ENCODE measurements around the gene IL26.
A peak's percentile ranks its signal among the peaks of the same experiment; 100 is the strongest.
"Not testable (repeated sequence)": the region's sequence is repeated elsewhere in the genome, so short reads cannot be mapped to it uniquely, and the experiment has no call there.

The IL26 gene

DNA sequence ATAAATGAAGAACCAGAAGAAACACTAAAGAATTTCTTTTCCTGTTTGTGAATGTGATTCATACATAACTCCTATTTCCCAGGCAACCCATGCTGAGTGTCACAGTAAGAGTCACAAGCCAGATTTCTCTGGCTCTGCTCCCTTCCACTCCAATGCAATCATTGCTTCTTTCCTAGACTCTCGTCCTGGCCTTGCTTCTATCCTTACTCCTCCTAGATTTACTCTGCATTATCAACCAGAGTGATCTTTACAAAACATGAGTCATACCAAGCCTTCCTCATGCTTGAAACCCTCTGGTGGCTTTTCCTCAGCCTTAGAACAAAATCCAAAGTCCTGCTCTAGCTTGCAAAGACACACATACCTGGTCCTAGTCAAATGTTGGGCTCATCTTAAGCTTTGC is 14.5 kb upstream of the IL26 start:
- DNase-seq (ENCODE audit: low read depth in 3 of 3, low spot score in 1 of 3), result no peak

DNA sequence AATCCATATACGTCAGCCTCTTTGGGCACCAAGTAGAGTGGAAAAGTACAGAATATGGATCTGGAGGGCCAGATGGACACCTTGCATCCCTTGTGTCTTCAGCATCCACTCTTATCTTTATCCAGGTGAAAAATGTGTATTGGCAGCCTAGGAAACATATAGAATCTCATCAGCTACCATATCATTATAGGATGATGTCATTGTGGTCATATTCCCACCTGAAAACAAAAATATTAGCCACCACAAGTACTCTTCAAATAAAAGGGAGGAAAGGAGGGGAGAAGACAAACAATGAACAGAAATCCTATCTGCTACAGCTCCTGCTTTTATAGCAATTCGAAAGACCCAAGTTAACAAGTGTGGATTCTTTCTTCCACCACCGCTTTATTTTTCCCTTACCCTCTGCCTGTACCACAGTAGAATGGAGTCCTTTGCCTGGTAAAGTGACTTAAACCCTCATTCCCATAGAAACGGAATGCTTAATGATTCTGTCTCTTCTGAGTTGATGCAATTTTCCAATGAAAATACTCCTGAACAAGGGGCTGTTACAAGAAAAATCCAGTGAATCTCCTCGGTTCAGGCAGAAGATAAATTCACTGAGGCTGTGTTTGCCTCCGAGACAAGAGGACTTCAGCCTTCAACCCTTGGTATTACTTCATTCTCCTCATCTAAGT is 13.8 kb upstream of the IL26 start:
- DNase-seq (ENCODE audit: low read depth in 3 of 3, low spot score in 1 of 3), result no peak

DNA sequence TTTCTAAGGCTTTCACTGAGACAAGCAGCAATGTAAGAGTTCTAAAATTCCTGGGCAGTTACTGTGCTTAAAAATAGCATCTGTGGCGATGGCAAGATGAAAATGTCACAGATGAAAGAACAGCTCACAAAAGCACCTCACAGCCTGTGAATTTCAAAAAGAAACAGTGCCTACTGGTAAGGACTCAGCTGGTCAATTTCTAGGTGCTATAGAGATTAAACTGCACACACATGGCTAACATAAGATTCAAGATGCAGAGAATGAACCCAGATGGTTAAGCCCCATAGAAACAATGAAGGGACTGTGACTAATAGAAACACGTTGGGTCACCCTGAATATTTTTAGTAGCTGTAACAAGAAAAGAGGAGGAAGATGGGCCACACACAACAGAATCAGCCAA is 12.0 kb upstream of the IL26 start:
- no peak for DNase-seq (ENCODE audit: low read depth in 3 of 3, low spot score in 1 of 3)

DNA sequence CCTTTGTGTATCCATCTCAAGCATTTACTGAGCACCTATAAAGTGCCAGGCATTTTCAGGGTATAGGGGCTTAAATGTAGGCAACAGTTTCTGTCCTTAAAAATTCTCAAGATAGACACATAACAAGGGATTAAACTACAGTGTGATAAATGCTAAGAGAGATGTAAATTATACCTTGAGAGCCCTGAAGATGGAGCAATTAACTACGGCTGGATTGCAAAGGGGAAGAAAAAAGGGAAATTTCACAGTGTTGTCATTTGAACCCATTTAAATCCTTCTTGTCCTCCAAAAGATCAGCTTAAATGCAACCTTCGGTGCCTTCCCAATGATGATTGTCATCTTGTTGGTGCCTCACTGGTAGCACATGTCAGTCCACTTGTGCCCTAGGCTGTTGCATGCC is 11.5 kb upstream of the IL26 start:
- DNase-seq (ENCODE audit: low read depth in 3 of 3, low spot score in 1 of 3), result no peak

DNA sequence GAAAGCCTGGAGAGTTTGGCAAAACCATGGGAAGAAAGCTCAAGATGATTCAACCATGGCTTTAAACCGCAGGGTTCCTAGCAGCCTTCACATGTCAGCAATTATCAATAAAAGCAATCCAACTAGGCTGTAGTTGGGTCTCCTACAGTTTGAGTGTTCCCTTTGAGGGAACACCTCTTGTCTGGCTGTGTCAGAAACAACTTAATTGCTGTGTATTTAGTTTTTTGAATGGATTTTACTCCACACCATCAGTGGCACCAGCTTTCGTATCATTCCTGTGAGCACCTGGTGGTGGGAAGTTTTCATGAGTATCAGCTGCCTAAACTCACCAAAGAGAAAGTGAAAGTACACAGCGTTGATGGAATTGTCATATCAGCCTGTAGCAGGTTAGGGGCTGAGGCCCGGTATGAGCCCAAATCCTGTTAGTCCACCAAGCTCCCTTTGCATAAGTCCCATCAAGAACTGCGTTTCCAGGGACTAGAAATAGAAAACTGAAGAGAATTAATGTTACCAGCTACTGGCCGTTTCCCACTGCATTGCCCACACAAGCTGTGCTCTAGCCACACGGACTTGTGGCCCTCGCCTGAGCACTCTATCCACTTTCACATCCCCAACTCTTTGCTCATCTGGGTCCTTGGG is 10.9 kb upstream of the IL26 start:
- no peak for DNase-seq (ENCODE audit: low read depth in 3 of 3, low spot score in 1 of 3)

DNA sequence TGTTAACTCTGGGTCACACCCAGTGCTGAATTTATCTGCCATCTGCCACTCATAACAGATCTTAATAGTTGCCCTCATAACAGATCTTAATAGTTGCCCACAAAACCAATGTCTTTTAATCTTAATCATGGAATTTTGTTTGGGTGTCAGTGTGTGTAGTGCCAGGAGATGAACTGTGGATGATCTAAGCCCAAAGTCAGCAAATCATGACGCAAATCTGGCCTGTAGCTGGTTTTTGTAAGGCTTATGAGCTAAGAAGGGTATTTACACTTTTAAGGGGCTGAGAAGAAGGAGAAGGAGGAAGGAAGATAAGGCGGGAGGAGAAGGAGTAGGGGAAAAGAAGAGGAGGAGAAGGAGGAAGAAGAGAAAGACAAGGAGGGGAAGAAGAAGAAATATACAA is 10.0 kb upstream of the IL26 start:
- no peak for DNase-seq (ENCODE audit: low read depth in 3 of 3, low spot score in 1 of 3)

DNA sequence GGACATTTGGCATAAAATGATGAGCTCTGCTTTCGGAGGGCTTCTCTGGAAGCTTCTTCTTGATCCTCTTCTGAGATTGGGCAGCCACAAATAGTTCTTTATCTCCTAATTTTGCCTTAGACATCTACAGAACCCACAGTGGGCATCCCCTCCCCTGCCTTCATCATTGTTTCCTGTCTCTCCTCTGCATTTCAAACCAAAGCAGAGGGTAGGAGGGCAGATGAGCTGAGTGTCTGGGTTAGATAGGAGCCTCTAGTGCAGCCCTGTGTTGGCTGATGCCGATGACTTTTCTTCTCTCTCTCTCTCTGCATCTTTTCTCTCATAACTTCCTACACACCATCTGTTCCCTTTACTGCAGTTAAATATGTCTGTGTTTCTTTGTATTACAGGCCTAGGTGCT is 8.5 kb upstream of the IL26 start:
- no peak for DNase-seq (ENCODE audit: low read depth in 3 of 3, low spot score in 1 of 3)

DNA sequence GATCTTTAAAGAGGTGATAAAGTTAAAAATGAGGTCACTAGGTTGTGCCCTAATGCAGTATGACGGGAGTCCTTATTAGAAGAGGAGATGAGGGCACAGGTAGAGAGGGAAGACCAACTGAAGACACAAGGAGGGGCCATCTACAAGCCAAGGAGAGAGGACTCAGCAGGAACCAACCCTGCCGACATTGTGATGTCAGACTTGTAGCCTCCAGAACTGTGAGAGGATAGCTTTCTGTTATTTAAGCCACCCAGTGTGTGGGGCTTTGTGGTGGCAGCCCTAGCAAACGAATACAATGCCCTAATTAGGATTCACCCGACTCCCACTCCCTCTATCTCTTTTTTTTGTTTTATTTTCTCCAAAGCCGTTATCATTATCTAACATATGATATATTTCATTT is 7.9 kb upstream of the IL26 start:
- no peak for DNase-seq (ENCODE audit: low read depth in 3 of 3, low spot score in 1 of 3)

DNA sequence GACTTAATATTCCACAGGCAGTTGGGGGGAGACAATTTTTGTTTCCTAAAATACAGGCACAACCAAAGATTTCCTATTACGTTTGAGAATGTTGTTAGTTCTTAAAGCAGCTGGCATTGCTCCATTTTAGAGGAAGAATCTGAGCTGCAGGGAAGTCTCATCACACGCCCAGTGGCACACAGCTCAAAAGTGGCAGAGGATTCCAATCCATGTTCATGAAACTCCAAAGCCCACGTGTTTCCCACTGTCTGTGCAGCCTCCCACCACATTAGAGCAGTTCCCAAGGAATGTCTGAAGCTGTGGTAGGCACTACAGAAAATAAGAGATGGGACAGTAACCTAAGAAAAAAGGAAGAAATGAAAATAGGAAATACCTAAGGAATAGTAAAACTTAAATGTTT is 6.1 kb upstream of the IL26 start:
- no peak for DNase-seq (ENCODE audit: low read depth in 3 of 3, low spot score in 1 of 3)

DNA sequence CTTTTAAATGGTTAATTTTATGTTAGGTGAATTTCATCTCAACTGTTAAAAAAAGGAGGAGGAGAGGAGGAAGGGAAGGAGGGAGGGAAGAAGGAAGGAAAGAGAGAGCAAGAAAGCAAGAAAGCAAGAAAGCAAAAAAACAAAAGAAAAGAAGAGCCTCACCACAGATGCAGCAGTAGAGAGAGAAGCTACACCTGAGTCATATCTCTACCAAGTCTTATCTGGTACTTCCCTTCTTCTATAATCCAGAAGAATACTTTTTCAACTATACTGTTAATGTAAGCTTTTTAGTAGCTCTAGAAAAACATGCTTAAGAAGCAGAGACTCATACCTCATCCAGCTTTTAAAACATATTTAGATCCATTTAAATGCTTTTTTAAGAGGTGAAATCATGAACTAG is 5.6 kb upstream of the IL26 start:
- DNase-seq (ENCODE audit: low read depth in 3 of 3, low spot score in 1 of 3), result no peak

DNA sequence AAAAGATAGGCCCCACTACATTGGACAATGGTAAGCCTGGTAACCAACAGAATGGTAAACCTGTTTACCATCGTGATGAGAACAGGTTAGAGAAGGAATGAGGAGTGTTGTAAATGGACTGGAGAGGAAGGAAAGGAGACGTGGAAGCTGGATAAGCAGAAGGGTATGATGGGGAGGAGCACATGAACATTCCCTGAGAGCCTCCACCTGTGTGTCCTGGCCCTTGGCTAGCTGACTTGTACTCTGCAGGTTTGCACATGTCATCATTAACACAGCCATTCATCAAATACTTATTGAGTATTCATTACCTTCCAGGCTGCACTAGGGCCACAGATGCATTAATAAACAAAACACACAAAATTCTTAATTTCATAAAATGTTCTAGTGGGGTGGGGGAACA is 4.3 kb upstream of the IL26 start:
- no peak for DNase-seq (ENCODE audit: low read depth in 3 of 3, low spot score in 1 of 3)

DNA sequence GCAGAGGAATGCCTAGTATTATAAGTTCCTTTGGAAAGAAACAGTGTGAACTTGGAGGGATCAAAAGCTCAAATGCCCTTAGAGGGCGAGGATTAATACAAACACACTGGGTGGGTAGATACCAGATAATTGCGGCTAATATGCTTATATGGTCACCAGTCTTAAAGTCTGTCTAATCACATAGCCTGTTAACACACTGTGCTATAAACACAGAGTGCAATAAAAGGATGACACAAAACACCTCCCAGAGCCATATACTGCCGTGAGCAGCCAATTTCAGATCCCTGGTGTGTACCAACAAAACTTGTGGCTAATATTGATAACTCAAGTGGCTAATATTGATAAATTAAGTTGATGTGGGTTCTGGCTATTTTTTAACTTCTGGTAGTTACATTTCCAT is 1.7 kb upstream of the IL26 start:
- no peak for DNase-seq (ENCODE audit: low read depth in 3 of 3, low spot score in 1 of 3)

DNA sequence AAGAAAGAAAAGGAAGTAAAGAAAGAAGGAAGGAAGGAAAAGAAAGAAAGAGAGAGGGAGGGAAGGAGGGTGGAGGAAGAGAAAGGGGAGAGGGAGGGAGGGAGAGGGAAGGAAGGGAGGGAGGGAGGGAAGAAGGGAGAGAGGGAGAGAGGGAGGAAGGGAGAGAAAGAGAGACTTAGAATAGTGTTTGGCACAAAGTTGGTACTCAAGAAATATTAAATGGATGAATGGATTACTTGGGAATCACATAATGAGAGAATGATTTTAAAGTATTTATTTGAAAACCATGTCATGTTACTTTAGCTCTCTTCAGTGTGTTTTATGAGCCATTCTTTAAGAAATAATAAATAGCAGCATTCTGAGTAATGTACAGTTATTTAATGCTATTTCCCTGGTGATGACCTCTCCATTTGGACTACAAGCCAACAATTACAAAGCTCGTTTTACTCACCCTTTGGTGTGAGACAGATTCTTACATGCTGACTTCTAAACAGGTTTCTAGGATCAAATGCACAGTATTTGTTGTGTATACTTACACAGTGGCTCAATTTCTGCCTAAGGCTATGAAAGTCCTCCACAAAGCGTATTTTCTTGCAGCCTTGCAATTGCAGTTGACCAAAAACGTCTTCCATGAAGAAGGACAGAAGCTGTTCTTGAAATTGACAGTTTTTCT is 861 bp downstream of the IL26 start:
- no peak for DNase-seq (ENCODE audit: low read depth in 3 of 3, low spot score in 1 of 3)

DNA sequence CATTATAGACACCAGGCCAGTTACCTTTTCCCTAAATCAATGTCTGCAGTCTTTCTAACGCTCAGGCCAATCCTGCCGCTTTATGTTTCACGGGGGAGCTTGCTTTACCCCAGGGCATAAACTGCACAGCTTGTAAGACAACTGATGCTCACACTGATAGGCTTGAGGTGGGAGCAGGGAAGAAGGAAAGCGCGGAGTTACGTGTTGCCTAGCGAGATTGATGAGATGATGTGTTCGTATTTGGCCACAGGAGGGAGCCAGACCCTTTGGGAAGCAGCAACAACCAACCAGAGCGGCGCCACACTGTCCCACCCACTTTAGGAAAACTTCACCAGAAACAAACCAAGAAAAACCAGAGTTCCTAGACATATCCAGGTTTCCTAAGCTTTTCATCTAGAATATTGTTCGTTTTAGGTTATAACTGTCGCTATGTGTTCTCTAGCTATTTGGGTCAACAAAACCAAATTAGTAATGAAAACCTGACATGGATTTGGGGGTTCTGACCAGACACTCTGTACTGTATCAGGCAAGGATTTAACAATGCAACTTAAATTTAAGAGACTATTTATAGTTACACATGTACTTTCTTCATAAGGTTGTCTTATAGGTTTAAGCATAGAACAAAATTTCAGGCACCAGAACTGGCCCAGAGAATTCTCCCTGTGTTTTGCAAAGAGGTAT is 2.4 kb downstream of the IL26 start:
- peak; percentile 32 to 47 (median 37) for DNase-seq (ENCODE audit: low read depth in 3 of 3, low spot score in 1 of 3)

DNA sequence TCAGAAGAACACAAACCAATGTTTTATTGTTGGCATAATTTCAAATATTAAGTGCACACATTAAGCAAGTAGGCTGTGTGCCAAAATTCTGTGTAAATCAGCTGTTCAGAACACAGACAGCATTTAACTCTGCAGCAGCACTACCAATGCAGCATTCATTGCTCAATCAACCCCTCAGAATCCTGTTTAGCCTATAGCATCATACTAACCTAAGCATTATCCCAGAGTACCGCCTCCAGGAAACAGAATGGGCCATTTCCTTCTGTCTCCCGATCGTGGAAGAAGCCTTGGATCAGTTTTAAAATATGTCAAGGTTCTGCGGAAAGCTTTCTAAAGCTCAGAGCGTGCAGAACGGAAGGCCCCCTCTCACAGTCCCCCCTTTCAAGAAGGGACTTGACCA is 3.3 kb downstream of the IL26 start:
- no peak for DNase-seq (ENCODE audit: low read depth in 3 of 3, low spot score in 1 of 3)

DNA sequence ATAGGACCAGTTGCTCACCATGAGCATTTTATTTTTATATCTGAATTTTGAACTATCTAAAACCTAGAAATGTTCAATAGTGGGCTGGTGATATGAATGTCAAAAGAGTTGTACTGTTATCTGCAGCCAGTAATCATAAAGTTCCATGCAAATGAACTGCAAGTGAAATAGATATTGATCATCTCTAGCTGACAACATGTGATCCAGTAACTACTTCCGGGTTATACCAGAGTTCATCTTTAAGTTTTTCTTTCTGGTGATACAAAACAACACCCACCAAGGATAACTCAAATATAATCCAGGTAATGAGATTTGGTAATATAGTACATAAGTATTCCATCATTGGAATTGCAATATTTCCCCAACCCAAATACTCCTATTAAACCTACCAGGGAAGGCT is 4.1 kb downstream of the IL26 start:
- DNase-seq (ENCODE audit: low read depth in 3 of 3, low spot score in 1 of 3), result no peak

DNA sequence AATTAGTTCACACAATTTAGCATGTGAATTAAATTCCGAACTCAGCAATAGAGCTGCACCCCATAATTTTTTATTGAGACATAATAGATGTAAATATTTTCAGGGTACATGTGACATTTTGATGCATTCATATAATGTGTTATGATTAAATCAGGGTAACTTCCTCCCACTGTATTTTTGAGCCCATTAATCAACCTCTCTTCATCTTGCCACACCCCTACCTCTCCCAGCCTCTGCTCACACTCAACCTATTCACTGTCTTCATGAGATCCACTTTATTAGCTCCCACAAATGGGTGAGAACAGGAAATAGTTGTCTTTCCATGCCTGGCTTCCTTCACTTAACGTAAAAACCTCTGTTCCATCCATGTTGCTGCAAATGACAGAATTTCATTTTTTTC is 14.7 kb downstream of the IL26 start:
- DNase-seq (ENCODE audit: low read depth in 3 of 3, low spot score in 1 of 3), result no peak

DNA sequence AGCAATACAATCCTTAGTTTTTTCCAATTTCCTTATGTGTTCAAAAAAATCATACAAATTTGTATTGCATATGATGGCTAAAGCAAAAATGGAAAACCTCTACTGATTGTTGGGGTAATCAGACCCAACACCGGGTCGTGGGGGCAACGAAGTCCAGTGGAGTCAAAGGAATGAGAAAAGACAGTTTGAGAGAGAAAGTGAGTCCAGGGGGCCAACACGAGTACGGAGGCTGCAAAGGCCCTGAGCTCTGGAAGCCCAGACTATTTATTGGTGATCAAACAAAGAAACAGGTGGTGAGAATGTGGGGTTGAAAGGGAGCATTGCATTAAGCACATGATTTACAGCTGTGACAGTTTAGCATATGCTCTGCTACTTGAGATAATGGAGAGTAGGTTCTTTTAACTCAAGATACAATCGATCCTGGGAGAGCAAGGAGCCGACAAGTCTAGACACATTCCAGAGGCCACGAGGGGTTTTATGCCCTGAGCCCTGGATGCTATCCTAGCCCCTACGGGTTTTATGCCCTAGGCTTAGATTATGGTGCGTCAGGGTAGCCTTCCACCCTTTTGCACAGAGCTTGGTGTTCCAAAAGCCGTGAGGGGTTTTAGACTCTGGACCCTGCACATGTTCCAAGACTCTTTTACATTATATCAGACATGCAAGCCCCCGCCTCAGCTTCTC is 16.4 kb downstream of the IL26 start:
- not testable (repeated sequence) for DNase-seq (ENCODE audit: low read depth in 3 of 3, low spot score in 1 of 3)

DNA sequence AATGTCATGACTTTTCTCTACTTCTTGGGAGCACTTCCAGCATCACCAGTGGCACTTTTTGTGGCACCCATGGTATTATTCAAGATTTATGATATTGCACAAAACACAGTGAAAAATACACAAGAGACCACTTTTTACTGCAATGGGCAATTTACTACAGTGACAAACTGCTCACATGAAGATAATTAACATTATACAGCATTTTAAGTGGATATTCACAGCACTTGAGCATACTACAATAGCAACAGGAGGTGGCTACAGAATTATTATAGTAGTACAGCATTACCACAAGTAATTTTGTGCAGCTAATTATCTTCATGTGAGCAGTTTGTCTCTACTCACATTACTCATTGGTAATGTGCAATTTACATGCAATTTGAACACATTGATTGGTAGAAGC is 18.3 kb downstream of the IL26 start:
- no peak for DNase-seq (ENCODE audit: low read depth in 3 of 3, low spot score in 1 of 3)

DNA sequence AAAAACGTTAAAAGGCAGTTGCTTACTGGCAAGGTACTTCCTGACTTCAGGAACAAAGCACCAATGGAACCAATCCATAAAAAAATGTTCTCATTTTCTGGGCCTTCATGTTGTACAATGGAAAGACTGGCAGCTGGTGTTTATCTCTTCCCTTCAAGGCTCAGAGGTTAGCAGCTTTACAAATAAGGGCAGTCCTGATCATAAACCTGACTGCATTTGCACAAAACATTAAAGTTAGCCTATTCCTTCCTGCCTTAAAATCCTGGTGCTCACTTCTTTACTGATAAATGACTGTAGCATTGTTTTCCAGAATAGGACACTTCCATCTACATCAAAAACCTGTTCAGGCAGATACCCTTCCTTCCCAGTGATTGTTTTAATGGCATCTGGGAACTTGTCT is 19.2 kb downstream of the IL26 start:
- no peak for DNase-seq (ENCODE audit: low read depth in 3 of 3, low spot score in 1 of 3)

DNA sequence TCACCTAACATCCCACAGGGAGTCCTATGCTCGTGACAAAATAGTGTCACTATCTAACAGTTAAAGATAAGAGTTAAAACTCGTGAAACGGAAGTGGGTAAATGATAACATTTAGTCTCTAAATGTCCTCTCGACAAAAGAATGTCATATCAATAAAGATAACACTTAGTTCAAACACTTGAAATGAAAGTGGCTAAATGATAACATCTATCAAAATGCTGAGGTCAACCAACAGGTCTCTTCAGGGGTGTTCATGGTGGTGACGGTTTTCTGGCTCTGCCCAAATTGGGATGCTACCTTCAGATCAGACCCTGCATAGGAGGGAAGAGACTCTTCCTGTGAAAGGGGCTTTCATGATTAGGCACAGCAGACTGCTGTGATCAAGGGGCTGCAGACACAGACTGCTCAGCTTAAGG is 22.1 kb downstream of the IL26 start:
- DNase-seq (ENCODE audit: low read depth in 3 of 3, low spot score in 1 of 3), result no peak

DNA sequence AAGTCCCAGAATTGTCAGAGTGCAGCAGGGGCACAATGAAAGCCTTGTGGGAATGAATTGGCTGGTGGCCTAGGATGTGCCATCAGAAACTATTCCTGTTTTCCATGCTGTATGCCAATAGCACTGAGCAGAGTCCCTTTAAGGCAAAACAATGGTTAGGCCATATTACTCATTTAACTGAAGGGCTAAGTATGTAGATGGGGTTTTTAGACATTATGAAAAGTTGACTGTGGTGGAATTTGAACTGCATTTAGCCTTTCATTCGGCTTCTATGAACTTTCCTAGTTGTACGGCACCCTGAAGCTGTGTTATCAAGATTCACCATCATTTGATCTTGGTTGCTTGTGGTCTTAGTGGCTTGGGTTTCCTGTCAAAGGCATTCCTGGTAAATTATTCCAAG is 24.8 kb downstream of the IL26 start:
- no peak for DNase-seq (ENCODE audit: low read depth in 3 of 3, low spot score in 1 of 3)

Measured in stimulated activated CD4-positive, alpha-beta T cell treated with anti-CD3 and anti-CD28 coated beads, TNF-alpha, amount 100 ng/mL, for 1 hour (primary cell).